Stimulated activated CD4-positive, alpha-beta T cell treated with anti-CD3 and anti-CD28 coated beads, TNF-alpha, amount 100 ng/mL, for 48 hours (primary cell): Measurements from ENCODE around the gene PDE4B.
"Not testable (repeated sequence)": the region's sequence is repeated elsewhere in the genome, so short reads cannot be mapped to it uniquely, and the experiment has no call there.

Source experiments
- DNase-seq, 3 donors: peaks; one replicate each; pipeline ENCODE4 v3.0.0-alpha.2; 2020; ENCODE audit warnings: low read depth in 3 of 3

The PDE4B gene

DNA sequence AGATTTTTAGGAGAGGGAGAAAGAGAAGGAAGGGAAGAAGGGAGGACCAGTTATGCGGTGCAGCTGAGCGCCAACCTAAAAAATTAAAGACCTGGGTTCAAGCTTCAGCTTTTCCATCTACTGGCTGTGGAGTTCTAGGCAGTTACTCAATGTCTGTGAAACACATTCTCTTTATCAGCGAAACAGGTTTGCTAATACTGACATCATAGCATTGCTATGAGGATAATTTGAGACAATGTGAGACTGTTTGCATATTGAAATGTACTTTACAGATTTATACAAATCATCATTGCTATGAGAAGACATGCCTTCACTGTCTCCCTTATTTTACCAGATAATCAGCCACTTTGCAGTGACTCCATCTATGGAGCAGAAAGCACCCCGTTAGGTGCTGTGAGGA is 518.4 kb downstream of the PDE4B start:
- no peak for DNase-seq

DNA sequence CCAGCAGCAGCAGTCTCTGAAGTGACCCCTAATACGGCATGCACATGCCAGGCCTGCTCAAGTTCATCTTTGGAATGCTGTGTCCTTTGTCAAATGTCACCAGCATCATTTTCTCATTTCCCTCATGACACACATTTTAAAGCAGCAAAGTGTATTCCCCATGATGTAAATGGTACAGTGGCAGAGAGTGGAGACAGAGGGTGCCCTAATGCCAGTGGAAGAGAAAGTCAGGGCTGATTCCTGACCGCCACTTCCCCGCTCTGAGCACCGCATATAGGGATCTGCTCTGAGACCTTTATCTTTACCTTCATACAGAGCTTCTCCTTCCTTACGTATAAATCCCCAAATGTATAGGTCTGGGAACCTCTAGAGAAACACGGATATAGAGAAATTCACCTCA is 518.9 kb downstream of the PDE4B start:
- DNase-seq = no peak

DNA sequence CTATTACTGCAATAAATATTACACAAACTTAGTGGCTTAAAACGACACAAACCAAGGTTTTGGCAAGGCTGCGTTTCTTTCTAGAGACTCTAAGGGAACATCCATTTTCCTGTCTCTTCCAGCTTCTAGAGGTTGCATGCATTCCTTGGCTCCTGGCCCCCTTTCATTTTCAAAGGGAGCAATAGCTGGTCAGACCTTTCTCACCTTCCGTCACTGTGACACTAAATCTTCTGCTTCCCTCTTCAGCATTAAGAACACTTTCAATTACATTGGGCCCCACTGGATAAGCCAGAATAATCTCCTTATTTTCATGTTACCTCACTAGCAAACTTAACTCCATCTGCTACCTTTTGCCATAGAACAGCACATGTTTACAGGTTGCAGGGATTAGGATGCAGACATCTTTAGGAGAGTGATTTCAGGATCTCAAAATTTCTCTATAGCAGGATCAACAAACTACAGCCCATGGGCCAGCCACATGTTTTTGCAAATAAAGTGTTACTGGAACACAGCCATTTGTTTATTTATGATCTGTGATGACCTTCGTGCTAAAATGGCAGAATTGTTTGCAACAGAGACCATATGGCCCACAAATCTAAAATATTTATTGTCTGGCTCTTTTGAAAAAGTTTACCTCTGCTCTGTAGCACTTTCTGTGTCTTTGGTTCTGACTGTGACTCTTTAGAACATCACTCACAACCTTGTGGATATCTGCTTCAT is 519.7 kb downstream of the PDE4B start:
- DNase-seq = no peak

DNA sequence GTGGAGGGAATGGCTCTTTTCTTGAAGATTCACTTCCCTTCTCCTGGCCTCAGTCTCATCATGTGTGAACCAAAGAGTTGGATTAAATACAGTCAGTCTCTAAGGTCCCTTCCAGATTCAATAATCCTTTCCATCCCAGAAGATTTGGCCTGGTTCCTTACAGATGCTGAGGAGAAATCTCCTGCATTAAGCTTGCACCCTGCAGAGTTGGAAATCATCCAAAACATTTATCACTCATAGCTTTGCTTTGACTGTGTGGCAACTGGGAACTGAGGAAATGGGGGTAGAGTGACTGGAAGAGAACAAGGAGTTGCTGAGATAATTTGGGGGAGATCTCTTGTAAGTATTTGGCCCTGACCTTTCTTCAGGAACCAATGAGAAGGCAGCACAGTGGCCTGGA is 520.7 kb downstream of the PDE4B start:
- no peak for DNase-seq

DNA sequence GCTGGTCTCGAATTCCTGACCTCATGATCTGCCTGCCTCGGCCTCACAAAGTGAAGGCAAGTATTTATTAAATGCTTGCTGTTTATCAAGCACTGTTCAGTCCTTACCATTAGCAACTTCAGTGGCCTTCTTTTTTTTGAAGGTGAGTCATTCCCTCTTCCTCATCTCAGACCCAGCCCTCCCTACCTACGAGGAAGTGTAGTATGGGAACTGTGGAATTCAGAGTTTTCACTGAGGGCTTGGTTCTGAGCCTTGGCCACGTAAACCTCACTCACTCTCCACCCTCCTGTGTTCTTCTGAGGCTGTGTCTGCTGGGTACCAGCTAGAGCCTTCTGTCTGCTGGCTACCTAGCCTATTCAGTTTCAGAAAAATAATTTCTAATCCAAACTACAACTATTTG is 523.0 kb downstream of the PDE4B start:
- DNase-seq = no peak

DNA sequence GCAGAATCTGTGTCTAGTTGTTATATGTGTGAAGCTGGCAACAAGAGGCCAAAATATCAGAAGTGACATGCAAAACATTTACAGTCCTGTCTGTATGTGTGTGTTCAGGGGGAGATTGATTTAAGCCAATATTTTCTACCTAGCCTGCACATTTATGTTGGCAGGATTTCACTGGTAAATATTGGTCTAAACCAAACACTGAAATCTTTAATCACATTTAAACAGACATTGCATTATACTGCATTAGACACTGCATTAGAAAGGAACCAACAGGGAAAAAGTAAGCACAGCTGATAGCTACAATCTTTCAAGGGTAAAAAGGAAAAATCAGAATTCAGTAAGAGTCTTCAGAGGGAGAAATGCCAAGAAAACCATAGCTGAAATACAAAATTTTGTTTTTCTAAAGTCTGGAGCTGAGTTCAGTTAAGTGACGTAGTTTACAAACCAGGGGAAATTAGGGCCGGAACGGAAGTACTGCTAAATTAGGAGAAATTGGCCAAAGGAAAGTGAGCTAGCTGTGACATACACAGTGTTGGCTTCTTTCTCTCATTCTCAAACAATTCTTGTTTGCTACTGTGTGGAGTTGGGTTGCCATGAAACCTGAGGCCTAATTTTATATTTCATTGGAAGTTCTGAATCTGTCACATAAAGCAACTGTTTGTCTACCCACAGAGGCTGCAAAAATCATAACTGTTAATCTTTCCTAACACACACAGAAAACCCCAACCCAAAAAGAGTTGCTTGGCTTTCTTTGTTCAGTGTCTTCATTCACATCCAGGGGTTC is 524.0 kb downstream of the PDE4B start:
- no peak for DNase-seq

DNA sequence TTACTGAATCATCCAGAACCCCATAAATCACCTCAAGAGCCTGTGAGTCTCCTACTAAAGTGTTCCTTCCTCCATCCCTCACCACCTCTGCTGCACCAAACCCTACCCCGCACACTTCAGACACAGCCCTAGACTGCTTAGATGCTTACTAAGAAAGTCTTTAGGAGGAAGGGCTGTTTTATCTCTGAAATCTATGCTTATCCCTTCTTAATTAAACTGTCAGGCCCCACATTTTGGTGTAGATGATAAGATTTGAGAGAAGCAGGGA is 524.5 kb downstream of the PDE4B start:
- DNase-seq = no peak

DNA sequence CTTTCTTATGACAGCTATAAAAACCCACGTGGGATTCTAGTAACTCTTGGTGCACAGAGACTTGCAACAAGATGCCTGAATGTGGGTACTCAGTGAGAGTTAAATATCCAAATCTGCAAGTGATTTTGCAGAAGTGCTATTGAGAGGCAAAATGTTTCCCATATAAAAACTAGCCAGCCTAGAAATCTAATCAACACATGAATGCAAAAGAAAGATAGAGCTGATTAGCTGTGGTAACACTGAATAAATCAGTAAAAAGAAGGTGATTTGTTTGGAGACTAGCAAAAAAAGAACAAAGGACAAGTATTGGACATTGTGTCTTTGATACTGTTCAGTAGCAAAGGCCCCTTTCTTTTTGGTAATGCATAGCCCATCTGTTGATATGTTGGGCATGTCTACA is 527.5 kb downstream of the PDE4B start:
- DNase-seq = no peak

DNA sequence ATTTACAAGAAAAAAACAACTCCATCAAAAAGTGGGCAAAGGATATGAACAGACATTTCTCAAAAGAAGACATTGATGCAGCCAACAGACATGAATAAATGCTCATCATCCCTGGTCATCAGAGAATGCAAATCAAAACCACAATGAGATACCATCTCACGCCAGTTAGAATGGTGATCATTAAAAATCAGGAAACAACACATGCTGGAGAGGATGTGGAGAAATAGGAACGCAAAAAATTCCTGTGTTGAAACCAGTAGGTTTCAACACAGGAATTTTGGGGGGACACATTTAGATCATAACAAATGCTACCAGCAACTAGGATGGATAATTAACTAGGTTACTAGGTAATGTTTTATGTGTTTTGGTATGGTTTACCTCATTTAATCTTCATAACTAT is 529.8 kb downstream of the PDE4B start:
- DNase-seq = not testable (repeated sequence)

DNA sequence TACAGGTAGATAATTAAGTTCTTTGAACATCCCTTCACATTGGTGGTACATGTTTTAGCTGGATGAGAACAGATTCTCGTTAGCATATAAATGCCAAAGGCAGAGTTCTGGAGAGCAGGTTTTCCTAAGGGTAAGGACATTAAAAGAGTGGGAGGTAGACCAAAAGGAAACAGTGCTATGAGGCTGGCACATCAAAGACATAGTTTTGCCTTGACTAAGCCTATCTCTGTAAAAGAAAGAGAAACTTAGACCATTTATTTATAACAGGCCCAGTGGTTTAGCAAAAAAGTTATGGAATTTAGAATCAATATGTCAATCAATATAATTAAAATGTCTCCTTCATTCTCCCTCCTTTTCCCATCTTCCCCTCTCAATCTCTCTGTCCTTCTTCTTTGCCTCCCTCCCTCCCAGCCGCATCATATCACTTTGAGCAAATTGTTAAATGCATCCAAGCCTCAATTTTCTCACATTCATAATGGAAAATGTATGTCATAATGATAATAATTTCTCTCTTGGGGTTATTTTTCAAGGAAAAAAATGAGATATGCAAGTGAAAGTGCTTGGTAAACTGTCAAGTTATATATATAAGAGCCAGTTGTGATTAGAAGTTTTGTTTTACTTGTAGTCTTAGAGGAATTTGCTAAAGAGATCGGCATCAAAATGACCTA is 531.4 kb downstream of the PDE4B start:
- DNase-seq = no peak

DNA sequence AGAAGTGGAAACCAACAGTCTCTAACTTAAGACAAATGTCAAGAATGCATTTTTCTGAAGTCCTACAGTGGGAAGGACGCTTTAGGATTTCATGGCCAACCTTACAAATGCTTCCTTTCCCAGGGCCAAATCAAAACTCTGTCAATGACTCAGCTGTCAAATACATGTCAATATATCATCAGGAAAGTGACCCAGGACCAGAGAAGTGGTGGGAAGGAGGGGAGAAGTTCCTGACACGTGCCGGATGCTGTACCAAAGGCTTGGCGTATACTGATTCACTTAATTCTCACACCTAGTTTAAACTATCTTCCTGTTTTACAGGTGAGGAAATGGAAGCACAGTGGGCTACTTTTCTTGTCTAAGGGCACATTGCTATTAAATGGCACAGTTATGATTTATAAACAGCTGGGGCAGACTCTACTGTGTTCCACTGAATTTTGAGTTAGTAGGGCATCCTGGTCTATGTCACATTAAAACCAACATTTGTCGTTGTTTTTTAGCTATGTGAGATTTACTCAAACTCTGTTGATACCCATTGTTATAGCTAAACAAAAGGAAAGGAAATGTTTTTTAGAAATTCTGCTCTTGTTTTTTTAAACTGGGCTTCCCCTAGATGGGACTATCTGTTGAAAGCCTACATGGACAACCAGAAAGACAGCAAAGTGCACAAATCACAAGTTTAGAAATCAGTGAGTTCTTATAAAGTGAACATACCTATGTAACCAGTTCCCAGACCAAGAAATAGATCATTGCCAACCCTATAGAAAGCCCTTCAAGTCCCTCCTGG is 533.1 kb downstream of the PDE4B start:
- no peak for DNase-seq

DNA sequence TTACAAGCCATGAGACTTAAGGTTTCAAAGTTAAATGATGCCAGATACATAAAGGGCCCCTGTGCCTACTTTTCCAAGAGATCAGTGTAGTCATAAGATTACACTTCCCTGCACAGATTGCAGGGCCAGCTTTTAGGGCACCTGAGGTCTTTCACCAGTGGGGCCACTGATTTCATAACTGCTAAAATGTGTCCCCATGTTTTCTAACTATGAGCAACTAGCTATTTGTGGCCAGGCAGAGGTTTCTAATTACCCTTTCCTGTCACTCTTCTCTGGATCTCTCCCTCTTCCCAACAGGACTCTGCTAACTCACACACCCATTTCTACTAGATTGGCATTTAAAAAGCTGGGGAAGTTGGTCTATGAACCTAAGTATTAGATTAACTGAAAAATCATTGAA is 534.2 kb downstream of the PDE4B start:
- DNase-seq = no peak

DNA sequence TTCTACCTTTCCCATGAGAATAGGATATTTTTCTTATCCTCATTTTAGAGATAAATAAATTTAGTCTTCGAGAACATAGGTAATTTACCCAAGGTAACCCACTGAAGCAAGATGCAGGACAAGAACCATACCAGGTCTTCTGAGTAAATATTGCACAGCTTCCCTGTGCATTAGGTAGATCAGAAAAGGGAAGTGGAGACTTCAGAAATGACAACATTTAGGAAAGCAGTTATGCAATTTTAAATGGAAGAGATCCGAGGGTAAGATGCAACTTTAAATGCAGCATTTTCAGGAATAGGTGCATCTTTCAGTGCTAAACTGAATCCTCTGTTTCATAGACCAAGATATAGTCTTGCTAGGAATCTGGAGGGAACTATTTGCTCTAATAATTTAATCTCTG is 534.9 kb downstream of the PDE4B start:
- no peak for DNase-seq

DNA sequence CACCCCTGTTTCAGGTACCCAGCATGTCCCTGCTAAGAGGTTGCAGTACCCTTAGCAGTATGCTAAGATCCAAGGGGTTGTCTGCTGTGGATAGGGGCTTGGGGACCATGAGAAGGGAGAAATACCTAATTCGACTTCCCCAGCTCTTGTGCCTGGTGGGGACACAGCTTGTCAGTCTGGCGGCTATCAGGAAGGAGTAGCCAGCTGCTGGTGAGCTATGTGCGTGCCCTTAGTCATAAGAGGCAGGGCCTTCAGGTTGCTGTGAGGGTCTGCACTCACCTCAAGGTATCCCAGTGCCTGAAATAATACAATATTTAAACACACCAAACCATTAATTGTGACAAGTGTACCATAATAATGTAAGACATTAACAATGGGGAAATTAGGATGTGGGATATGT is 536.2 kb downstream of the PDE4B start:
- no peak for DNase-seq

DNA sequence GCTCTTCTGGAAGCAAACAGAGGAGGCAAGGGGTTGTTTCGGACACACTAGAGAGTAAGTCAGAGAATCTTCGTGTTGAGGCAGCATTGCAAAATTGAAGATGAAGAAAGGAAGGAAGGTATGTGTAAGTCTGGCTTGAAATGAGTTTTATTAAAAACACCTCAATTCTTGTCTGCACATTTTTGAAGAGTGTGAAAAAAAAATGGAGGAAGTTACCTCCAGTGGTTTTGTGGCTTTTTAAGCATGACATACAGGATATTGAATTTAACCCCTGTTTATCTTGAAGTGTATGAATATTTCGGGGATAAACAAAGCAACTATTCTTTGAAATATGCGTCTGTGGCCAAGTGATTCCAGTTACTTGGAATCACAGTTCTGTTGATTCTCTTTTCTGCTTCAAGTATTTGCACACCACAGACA is 538.0 kb downstream of the PDE4B start:
- no peak for DNase-seq

DNA sequence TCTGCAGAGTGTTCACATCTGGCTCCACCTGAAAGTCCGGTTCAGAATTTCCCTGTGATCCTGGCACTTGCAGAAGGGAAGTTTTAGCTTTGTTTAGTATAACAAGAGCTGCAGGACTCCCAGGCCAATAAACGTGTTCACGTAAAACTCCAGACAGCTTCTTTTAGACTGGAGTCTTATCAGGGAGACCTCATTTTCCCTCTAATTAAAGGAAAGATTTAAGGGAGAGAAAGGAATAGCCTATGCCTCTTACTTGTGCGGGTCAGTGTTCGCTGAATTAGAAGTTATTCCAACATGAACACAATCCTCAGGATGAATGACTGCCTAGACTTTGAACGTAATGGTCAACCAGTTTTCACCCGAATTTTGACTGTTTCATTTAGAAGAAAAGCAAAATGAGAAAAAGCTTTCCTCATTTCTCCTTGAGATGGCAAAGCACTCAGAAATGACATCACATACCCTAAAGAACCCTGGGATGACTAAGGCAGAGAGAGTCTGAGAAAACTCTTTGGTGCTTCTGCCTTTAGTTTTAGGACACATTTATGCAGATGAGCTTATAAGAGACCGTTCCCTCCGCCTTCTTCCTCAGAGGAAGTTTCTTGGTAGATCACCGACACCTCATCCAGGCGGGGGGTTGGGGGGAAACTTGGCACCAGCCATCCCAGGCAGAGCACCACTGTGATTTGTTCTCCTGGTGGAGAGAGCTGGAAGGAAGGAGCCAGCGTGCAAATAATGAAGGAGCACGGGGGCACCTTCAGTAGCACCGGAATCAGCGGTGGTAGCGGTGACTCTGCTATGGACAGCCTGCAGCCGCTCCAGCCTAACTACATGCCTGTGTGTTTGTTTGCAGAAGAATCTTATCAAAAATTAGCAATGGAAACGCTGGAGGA is 539.2 kb downstream of the PDE4B start:
- DNase-seq = no peak

DNA sequence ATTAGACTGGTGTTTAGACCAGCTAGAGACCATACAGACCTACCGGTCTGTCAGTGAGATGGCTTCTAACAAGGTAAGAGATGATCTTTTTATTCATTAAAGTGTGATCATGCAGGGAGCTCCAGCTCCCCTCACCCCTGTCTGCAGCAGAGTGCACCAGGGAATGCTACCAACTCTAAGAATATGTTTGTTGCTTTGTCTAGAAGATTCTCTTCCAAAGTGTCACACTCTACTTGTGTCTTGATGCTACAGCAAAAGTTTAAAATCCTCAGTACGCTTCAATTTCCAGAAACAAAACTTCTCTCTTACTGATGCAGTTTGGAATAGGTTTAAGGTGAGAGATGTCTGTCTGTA is 539.8 kb downstream of the PDE4B start:
- DNase-seq = no peak

DNA sequence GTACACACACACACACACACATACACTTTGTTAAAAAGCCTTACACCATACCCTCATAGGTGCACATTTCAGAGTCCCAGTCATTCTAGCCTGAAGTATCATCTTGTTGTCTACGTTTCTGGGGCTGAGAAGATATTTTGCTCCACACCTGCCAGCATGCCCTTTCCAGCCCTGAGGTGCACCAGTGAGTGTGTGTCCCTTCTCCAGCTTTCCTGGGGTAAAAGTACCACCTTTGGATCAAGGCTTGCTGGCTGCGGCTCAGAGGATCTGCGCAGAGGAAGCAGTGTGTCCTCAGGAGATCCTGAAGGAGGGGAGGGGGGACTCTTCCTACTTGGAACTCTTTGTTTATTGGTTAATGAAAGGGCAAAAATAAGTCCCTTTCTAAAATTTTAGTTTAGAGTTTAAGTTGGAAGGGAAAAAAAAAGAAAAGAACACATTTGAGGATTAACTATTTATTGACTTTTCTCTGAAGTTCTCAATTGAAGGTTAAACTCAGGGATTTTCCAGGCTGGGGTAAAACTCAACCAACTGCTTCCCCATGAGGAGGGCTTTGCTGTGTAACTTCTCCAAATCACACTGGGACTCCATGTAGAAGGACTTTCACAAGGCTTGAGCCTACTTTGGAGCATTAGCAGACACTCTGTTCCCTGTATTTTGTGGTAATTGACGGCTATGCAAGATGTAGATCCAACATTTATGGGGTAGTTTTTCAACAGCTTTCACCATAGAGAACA is 540.9 kb downstream of the PDE4B start:
- no peak for DNase-seq

DNA sequence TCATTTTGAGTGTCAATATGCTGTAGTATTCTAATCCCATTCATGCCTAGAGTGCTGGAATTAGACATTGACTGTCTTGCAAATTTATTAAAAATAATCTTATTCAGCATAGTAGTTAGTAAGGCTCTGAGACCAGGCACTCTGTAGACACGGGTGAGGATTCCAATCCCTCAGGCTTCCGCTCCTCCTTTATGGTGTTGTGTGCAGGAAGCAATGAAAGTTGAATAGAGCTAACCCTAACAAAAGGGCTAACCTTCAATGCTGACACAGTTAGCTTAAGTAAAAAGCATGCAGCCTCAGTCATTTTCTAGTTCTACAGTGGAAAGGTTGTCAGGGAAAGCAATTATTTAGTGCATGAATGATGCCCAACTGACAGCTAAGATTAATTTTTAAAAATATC is 541.6 kb downstream of the PDE4B start:
- no peak for DNase-seq

DNA sequence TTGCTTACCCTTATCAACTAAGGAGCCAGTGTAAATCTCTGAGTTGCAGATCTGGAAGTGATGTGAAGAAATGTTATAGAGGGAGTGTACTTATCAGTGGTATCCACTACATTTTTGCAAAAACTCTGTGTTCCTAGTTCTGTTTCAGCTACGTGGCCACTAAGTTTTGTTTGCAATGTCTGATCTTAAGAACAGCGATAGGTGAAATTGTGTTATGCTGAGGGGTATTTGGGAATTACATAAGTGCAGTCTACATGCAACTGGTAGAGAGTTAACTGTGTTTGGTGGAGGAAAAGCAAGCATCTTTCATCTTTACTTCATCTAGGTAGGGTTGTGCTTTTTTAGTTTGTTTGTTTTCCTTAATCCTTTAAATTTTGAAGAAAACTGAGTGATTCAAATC is 542.4 kb downstream of the PDE4B start:
- no peak for DNase-seq
